Activated T-cell treated with anti-CD3 and anti-CD28 coated beads for 1 hour (primary cell): Measurements from ENCODE around the gene DLX5.
"Not testable (repeated sequence)": the region's sequence is repeated elsewhere in the genome, so short reads cannot be mapped to it uniquely, and the experiment has no call there.

Source experiments
- DNase-seq: peaks from one replicate; pipeline ENCODE4 v3.0.0-alpha.2; 2020; ENCODE audit warnings: low read depth

Gene DLX5

GRCh38 chr7:97024209-97025129 lies at the start of gene DLX5:
DLX5 (minus strand) TSS chr7:97024831; CDS start chr7:97024623, 208 bp downstream.
- no peak for DNase-seq

- DNase-seq = not testable (repeated sequence)
These were observed 47.4 kb upstream of the DLX5 start for GRCh38 chr7:97072025-97072424.

- DNase-seq = no peak
These were observed 40.4 kb upstream of the DLX5 start for GRCh38 chr7:97064972-97065587.

GRCh38 chr7:97064020-97064419 lies 39.4 kb upstream of the DLX5 start:
- DNase-seq = no peak

GRCh38 chr7:97043281-97043680 lies 18.6 kb upstream of the DLX5 start:
- DNase-seq = no peak

GRCh38 chr7:97039374-97040065 lies 14.9 kb upstream of the DLX5 start:
- DNase-seq = no peak

- not testable (repeated sequence) for DNase-seq
These were observed 9.7 kb upstream of the DLX5 start for GRCh38 chr7:97034213-97034852.

GRCh38 chr7:97027427-97028234 lies 3.0 kb upstream of the DLX5 start:
- DNase-seq = peak; percentile 53

GRCh38 chr7:97026715-97027426 lies 2.2 kb upstream of the DLX5 start:
- DNase-seq = no peak

GRCh38 chr7:97025983-97026714 lies 1.5 kb upstream of the DLX5 start:
- no peak for DNase-seq

- no peak for DNase-seq
These were observed 484 bp upstream of the DLX5 start for GRCh38 chr7:97025130-97025499.

- no peak for DNase-seq
These were observed 1.9 kb downstream of the DLX5 start for GRCh38 chr7:97022491-97023306.

- DNase-seq = no peak
These were observed 2.7 kb downstream of the DLX5 start for GRCh38 chr7:97021747-97022490.

- no peak for DNase-seq
These were observed 3.5 kb downstream of the DLX5 start for GRCh38 chr7:97020996-97021746.

- DNase-seq = no peak
These were observed 4.0 kb downstream of the DLX5 start for GRCh38 chr7:97020601-97020995.

GRCh38 chr7:97019710-97020225 lies 4.9 kb downstream of the DLX5 start:
- DNase-seq = no peak

- DNase-seq = no peak
These were observed 5.7 kb downstream of the DLX5 start for GRCh38 chr7:97018791-97019531.
